HepG2 (cell line): ENCODE measurements around the gene SPDYE16. TPM values are rescaled to one million over a fixed set of nuclear protein-coding genes. Genes with fewer than 3 reads are reported as not detected.
"Not testable (repeated sequence)": the region's sequence is repeated elsewhere in the genome, so short reads cannot be mapped to it uniquely, and the experiment has no call there.

Experiments used
- ATAC-seq: fragments of 200-7000 bp; cut with Tn5 transposase; 3 replicates; pipeline ENCODE4 v1.9.1; 2020; ENCODE audit warnings: mild to moderate bottlenecking, moderate library complexity
- BruUV-seq: library from RNA; stranded (reverse); fragments of 400-500 nt; replicated peaks from 2 replicates; lab custom pipeline; 2021; lab: Mats Ljungman, UMichigan
- CTCF ChIA-PET: fragments of 300-600 bp; formaldehyde crosslinking; extraction: SDS; loops from one replicate; lab custom pipeline; 2021; ENCODE audit warnings: low total read pairs, inconsistent platforms, low intra/inter-chr PET ratio; lab: Yijun Ruan, JAX
- POLR2A ChIA-PET: fragments of 350-600 bp; sonication (Branson Sonifier 250); formaldehyde crosslinking; loops from one replicate; lab custom pipeline; 2020; ENCODE audit warnings: antibody characterized with exemption, inconsistent platforms; lab: Yijun Ruan, JAX
- DNase-seq: peaks from one replicate; pipeline ENCODE4 v3.0.0-alpha.2; 2015; ENCODE audit warnings: low spot score
- FAIRE-seq: peaks from 3 replicates; lab custom pipeline; 2011; peaks lifted over from hg19 to GRCh38; lab: Jason Lieb, UNC
- H2AFZ ChIP-seq: one replicate; pipeline ENCODE4 v1.6.1; 2011; ENCODE audit warnings: low read length, inconsistent platforms
- H3K27ac ChIP-seq: fragments of 300-600 bp; 3 replicates; pipeline ENCODE4 v1.8.0; 2011; ENCODE audit warnings: mixed run types, mild to moderate bottlenecking, mixed read lengths, low read length, inconsistent platforms; ENCODE audit not compliant: insufficient read depth; ENCODE audit errors: extremely low read length
- H3K27me3 ChIP-seq, 2 experiments: fragments of 200-600 bp in 1 of 2; 2 replicates in 1 of 2; 3 replicates in 1 of 2; pipeline versions ENCODE4 v1.6.0 to v1.8.0; 2011; ENCODE audit warnings: low read length in 2 of 2, mild to moderate bottlenecking in 2 of 2, moderate library complexity in 2 of 2, inconsistent platforms in 1 of 2; ENCODE audit not compliant: insufficient read depth in 2 of 2, control insufficient read depth in 1 of 2
- H3K36me3 ChIP-seq, 2 experiments: fragments of 200-600 bp in 1 of 2; replicated peaks in 1 of 2; 2 replicates in 1 of 2; 3 replicates in 1 of 2; pipeline versions ENCODE4 v1.5.1 to v1.8.0; 2011; ENCODE audit warnings: low read length in 2 of 2, inconsistent platforms in 1 of 2; ENCODE audit not compliant: insufficient read depth in 2 of 2, control insufficient read depth in 1 of 2
- H3K4me1 ChIP-seq: 2 replicates; pipeline ENCODE4 v1.5.1; 2012; ENCODE audit warnings: low read length, inconsistent platforms; ENCODE audit not compliant: insufficient read depth
- H3K4me2 ChIP-seq: 2 replicates; pipeline ENCODE4 v1.6.0; 2011; ENCODE audit warnings: low read depth, low read length, inconsistent platforms
- H3K4me3 ChIP-seq, 3 experiments: fragments of 200-600 bp in 1 of 3; sonication (generic), shearing (Covaris generic) in 1 of 3; replicated peaks in 1 of 3; 2 replicates each; pipeline ENCODE4 v1.5.1; 2011 to 2016; ENCODE audit warnings: low read length in 3 of 3, inconsistent platforms in 2 of 3, low read depth in 2 of 3, mild to moderate bottlenecking in 2 of 3, control low read depth in 1 of 3, mixed read lengths in 1 of 3; ENCODE audit not compliant: insufficient read depth in 1 of 3
- H3K79me2 ChIP-seq: one replicate; pipeline ENCODE4 v1.6.1; 2011; ENCODE audit warnings: low read length, inconsistent platforms; ENCODE audit not compliant: insufficient read depth
- H3K9ac ChIP-seq: 2 replicates; pipeline ENCODE4 v1.6.0; 2011; ENCODE audit warnings: mild to moderate bottlenecking, low read depth, low read length, inconsistent platforms; ENCODE audit not compliant: insufficient read depth
- H3K9me3 ChIP-seq: 2 replicates; pipeline ENCODE4 v1.5.1; 2012; ENCODE audit warnings: mild to moderate bottlenecking, low read length
- H4K20me1 ChIP-seq: 2 replicates; pipeline ENCODE4 v1.6.0; 2011; ENCODE audit warnings: inconsistent platforms, mild to moderate bottlenecking, low read length, moderate library complexity; ENCODE audit not compliant: insufficient read depth
- WGBS: methylation state at CpG from one replicate; pipeline ENCODE4 v1.1.6; 2017; ENCODE audit warnings: low lambda C conversion rate; 5-methylcytosine and 5-hydroxymethylcytosine counted together
- in situ Hi-C: cut with HindIII; loops from 2 replicates; pipeline ENCODE4 v1.10.0; 2017; ENCODE audit warnings: low pct_unique_long_range_greater_than_20kb; ENCODE audit not compliant: extremely low pct_ligation_motif_present
- intact Hi-C: fragments of 100-400 bp; cut with micrococcal nuclease; formaldehyde crosslinking; loops from one replicate; pipeline ENCODE4 v1.10.0; 2022; ENCODE audit not compliant: unreplicated experiment
- polyA plus RNA-seq, 8 experiments: library from polyadenylated mRNA; depleted of rRNA in 3 of 8; stranded (reverse) in 7 of 8; unstranded in 1 of 8; fragments of >200 nt; fragmentation: Illumina TruSeq in 4 of 8; extraction: Trizol in 4 of 8; gene quantifications; 2 replicates each; pipeline versions ENCODE4 v1.2.1 to v1.2.3, GENCODE V29; 2011 to 2016; ENCODE audit warnings: low read depth in 4 of 8, missing spikeins in 1 of 8, mixed read lengths in 1 of 8; ENCODE audit not compliant: insufficient read depth in 1 of 8
- total RNA-seq, 5 experiments: library from RNA; depleted of rRNA; stranded (reverse); fragments of >200 nt; fragmentation: Illumina TruSeq; extraction: Trizol; gene quantifications; 2 replicates each; pipeline ENCODE4 v1.2.3, GENCODE V29; 2016; ENCODE audit warnings: low read depth in 1 of 5

The SPDYE16 gene
- total and polyA plus RNA-seq, 2 of the 13 experiments (the other 11 are each of a cell fraction or from before 2014, with no cell fraction given) = 0.11 TPM; not detected in 1

- H3K4me3 ChIP-seq, FAIRE-seq, H3K27me3 ChIP-seq, in situ Hi-C loops, CTCF ChIA-PET, DNase-seq, H2AFZ ChIP-seq, ATAC-seq, H3K36me3 ChIP-seq, H3K79me2 ChIP-seq, intact Hi-C loops, BruUV-seq, H3K27ac ChIP-seq, H3K9ac ChIP-seq, POLR2A ChIA-PET, H3K4me2 ChIP-seq, H4K20me1 ChIP-seq, H3K9me3 ChIP-seq: not testable (repeated sequence)
- H3K4me1 ChIP-seq = peaks cover 22% of the 10 kb centered on the region
- 80% methylated on average over 1 of the region's 3 CpGs for WGBS
Observed at GRCh38 chr7:76591033-76591432, 47.9 kb upstream of the SPDYE16 start.

- Histone ChIP-seq H3K4me1 (peaks cover 32% of the 10 kb centered on the region), H3K79me2 (peaks cover 11% of the 10 kb centered on the region)
- 45% methylated on average over 1 of the region's 1 CpG for WGBS
- DNase-seq, H3K36me3 ChIP-seq, H2AFZ ChIP-seq, H3K4me2 ChIP-seq, H4K20me1 ChIP-seq, ATAC-seq, CTCF ChIA-PET, POLR2A ChIA-PET, H3K27me3 ChIP-seq, H3K9ac ChIP-seq, H3K9me3 ChIP-seq, in situ Hi-C loops, BruUV-seq, H3K27ac ChIP-seq, intact Hi-C loops, H3K4me3 ChIP-seq: not testable (repeated sequence)
- peak; percentile 57 for FAIRE-seq
Observed at GRCh38 chr7:76588586-76588985, 45.5 kb upstream of the SPDYE16 start.
